ENCODE results near the gene ABR.

DNA sequence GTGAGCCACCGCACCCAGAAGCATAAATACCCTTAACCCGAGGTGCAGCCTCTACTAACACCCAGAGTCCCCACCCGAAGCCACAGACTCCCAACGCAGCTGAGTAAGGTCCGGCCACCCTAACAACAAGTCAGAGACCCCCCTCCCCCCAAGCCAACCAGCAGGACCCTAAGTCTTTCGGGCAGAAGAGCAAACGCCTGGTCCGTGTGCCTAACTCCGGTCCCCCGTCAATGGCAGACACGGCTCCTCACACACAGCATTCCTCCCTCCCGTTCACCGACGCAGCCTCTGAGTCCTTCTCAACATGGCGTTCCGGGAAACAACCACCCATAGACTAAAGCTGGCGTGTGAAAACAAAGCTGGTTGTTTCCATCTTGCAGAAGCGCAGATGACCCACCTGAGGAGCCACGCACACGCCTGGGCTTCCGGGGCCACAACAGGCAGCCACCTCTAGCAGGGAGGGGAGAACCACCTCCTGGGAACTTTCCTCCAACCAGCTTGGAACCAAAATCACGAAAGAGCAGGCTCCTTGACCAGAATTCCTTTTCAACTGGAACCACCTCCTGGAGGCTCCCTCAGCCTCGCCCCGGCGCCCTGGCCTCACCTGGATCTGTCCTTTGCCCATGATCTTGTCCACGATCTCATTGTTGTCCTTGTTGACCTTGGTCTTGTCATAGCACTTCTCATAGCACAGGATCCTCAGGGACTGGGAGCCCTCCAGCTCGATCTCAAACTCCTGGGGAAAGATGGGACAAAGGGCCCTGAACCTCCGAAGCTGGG is 130.1 kb downstream of the ABR start:
- TF ChIP-seq, protein P1, sequence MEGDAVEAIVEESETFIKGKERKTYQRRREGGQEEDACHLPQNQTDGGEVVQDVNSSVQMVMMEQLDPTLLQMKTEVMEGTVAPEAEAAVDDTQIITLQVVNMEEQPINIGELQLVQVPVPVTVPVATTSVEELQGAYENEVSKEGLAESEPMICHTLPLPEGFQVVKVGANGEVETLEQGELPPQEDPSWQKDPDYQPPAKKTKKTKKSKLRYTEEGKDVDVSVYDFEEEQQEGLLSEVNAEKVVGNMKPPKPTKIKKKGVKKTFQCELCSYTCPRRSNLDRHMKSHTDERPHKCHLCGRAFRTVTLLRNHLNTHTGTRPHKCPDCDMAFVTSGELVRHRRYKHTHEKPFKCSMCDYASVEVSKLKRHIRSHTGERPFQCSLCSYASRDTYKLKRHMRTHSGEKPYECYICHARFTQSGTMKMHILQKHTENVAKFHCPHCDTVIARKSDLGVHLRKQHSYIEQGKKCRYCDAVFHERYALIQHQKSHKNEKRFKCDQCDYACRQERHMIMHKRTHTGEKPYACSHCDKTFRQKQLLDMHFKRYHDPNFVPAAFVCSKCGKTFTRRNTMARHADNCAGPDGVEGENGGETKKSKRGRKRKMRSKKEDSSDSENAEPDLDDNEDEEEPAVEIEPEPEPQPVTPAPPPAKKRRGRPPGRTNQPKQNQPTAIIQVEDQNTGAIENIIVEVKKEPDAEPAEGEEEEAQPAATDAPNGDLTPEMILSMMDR (IDR thresholded peaks at IDR 0.05) = no peak
- TF ChIP-seq EZH2 (IDR thresholded peaks at IDR 0.05) (no peak), EZH2phosphoT487 (IDR thresholded peaks at IDR 0.05) (no peak)
